Cardiac muscle cell (in vitro differentiated cells and primary cell): ENCODE results near the gene FAF1. TPM values are rescaled to one million over a fixed set of nuclear protein-coding genes. Genes with fewer than 3 reads are reported as not detected.
"Not testable (repeated sequence)": the region's sequence is repeated elsewhere in the genome, so short reads cannot be mapped to it uniquely, and the experiment has no call there.

Experiments used
- DNase-seq, 2 donors: peaks; one replicate each; pipeline versions ENCODE4 v3.0.0 to v3.0.0-alpha.2; 2010 to 2017; ENCODE audit warnings: low read depth in 1 of 2, low spot score in 1 of 2
- H3K27ac ChIP-seq: fragments of 200-600 bp; sonication (generic); 2 replicates; pipeline ENCODE4 v1.5.1; 2016
- H3K27me3 ChIP-seq: fragments of 200-600 bp; sonication (generic); 2 replicates; pipeline ENCODE4 v1.6.0; 2016; ENCODE audit warnings: control low read depth
- H3K36me3 ChIP-seq: fragments of 200-600 bp; sonication (generic); 2 replicates; pipeline ENCODE4 v1.5.1; 2016; ENCODE audit warnings: control low read depth
- H3K4me1 ChIP-seq: fragments of 200-600 bp; sonication (generic); 2 replicates; pipeline ENCODE4 v1.8.1; 2017; ENCODE audit warnings: low read depth, mild to moderate bottlenecking, mixed run types
- H3K4me3 ChIP-seq: fragments of 200-600 bp; sonication (generic); 2 replicates; pipeline ENCODE4 v1.5.1; 2016; ENCODE audit warnings: mild to moderate bottlenecking
- H3K9me3 ChIP-seq: fragments of 200-600 bp; sonication (generic); 2 replicates; pipeline ENCODE4 v1.5.1; 2017; ENCODE audit warnings: low read depth, mild to moderate bottlenecking, control low read depth
- CTCF ChIP-seq: IDR thresholded peaks from 2 replicates; pipeline ENCODE4 v1.5.1; 2012; ENCODE audit warnings: low read depth, mild to moderate bottlenecking, low read length
- polyA plus RNA-seq: library from polyadenylated mRNA; unstranded; fragments of >200 nt; fragmentation: Nextera tagmentation; extraction: Ambion mirVana; gene quantifications from 2 replicates; pipeline ENCODE4 v1.2.1, GENCODE V29; 2016
- total RNA-seq: library from RNA; depleted of rRNA; stranded (reverse); fragments of >200 nt; gene quantifications from 2 replicates; pipeline ENCODE4 v1.2.3, GENCODE V29; 2016

The FAF1 gene
- total and polyA plus RNA-seq, 2 experiments from 2014 or later = 24.3 to 76.7 TPM

- no peak for DNase-seq
- Histone ChIP-seq H3K27me3 (no peaks in the 10 kb centered on the region), H3K27ac (no peak overlapping the region), H3K4me3 (no peak overlapping the region), H3K4me1 (peaks cover 8% of the 10 kb centered on the region), H3K36me3 (no peaks in the 10 kb centered on the region), H3K9me3 (no peaks in the 10 kb centered on the region)
- TF ChIP-seq CTCF = no peak
Observed at GRCh38 chr1:50724626-50725286, 235.3 kb downstream of the FAF1 start.

- Histone ChIP-seq H3K9me3 (no peaks in the 10 kb centered on the region), H3K36me3 (no peaks in the 10 kb centered on the region), H3K27me3 (no peaks in the 10 kb centered on the region), H3K4me3 (no peak overlapping the region), H3K27ac (peak overlapping the region; percentile 48), H3K4me1 (peaks cover 8% of the 10 kb centered on the region)
- peak in 1 of 2 donors; percentile 30 for DNase-seq
- TF ChIP-seq CTCF = no peak
Observed at GRCh38 chr1:50720457-50721053, 239.5 kb downstream of the FAF1 start.

- Histone ChIP-seq H3K27ac (no peak overlapping the region), H3K4me3 (no peak overlapping the region), H3K9me3 (no peaks in the 10 kb centered on the region), H3K27me3 (no peaks in the 10 kb centered on the region), H3K36me3 (no peaks in the 10 kb centered on the region), H3K4me1 (peaks cover 8% of the 10 kb centered on the region)
- no peak for DNase-seq
- TF ChIP-seq CTCF = no peak
Observed at GRCh38 chr1:50719126-50719525, 240.9 kb downstream of the FAF1 start.

GRCh38 chr1:50717327-50717726 lies 242.7 kb downstream of the FAF1 start:
- DNase-seq = no peak
- H3K4me3 ChIP-seq = no peak overlapping the region
- no peaks in the 10 kb centered on the region for H3K27me3 ChIP-seq
- H3K27ac ChIP-seq = no peak overlapping the region
- H3K36me3 ChIP-seq = no peaks in the 10 kb centered on the region
- H3K9me3 ChIP-seq = no peaks in the 10 kb centered on the region
- peaks cover 8% of the 10 kb centered on the region for H3K4me1 ChIP-seq
- TF ChIP-seq CTCF = no peak

GRCh38 chr1:50716455-50716854 lies 243.6 kb downstream of the FAF1 start:
- H3K36me3 ChIP-seq, DNase-seq, H3K9me3 ChIP-seq, H3K27ac ChIP-seq, H3K4me1 ChIP-seq, H3K27me3 ChIP-seq, H3K4me3 ChIP-seq: not testable (repeated sequence)

GRCh38 chr1:50710099-50710498 lies 250.0 kb downstream of the FAF1 start:
- H3K4me3 ChIP-seq = no peak overlapping the region
- H3K9me3 ChIP-seq = no peaks in the 10 kb centered on the region
- H3K27me3 ChIP-seq = no peaks in the 10 kb centered on the region
- no peak overlapping the region for H3K27ac ChIP-seq
- DNase-seq = no peak
- no peaks in the 10 kb centered on the region for H3K4me1 ChIP-seq
- no peak for TF ChIP-seq CTCF
- H3K36me3 ChIP-seq = no peaks in the 10 kb centered on the region
